ENCODE data around the gene LILRA1.

Gene LILRA1

GRCh38 chr19:54648129-54648528 is 54.7 kb downstream of the LILRA1 start:
- H3K4me1 Mint-ChIP-seq = no peaks in the 10 kb centered on the region
- no peaks in the 10 kb centered on the region for H3K27me3 Mint-ChIP-seq (ENCODE audit: low read depth)
- no peaks in the 10 kb centered on the region for H3K36me3 Mint-ChIP-seq (ENCODE audit: low read depth)
- H3K4me3 Mint-ChIP-seq = no peak overlapping the region
- H3K9me3 Mint-ChIP-seq = peaks cover 46% of the 10 kb centered on the region
- no peak for TF ChIP-seq CTCF (IDR thresholded peaks at IDR 0.05; ENCODE audit: unreplicated experiment in 3 of 3)
- no peak overlapping the region for H3K27ac Mint-ChIP-seq

- Mint-ChIP-seq H3K36me3 (ENCODE audit: low read depth) (no peaks in the 10 kb centered on the region), H3K9me3 (peaks cover 50% of the 10 kb centered on the region), H3K4me1 (no peaks in the 10 kb centered on the region), H3K27me3 (ENCODE audit: low read depth) (no peaks in the 10 kb centered on the region), H3K27ac (no peak overlapping the region), H3K4me3 (no peak overlapping the region)
- no peak for TF ChIP-seq CTCF (IDR thresholded peaks at IDR 0.05; ENCODE audit: unreplicated experiment in 3 of 3)
These were observed 56.8 kb downstream of the LILRA1 start for GRCh38 chr19:54650108-54650655.

Data from nephron (organoid).